ENCODE data around the gene NPPB.

The NPPB gene

DNA sequence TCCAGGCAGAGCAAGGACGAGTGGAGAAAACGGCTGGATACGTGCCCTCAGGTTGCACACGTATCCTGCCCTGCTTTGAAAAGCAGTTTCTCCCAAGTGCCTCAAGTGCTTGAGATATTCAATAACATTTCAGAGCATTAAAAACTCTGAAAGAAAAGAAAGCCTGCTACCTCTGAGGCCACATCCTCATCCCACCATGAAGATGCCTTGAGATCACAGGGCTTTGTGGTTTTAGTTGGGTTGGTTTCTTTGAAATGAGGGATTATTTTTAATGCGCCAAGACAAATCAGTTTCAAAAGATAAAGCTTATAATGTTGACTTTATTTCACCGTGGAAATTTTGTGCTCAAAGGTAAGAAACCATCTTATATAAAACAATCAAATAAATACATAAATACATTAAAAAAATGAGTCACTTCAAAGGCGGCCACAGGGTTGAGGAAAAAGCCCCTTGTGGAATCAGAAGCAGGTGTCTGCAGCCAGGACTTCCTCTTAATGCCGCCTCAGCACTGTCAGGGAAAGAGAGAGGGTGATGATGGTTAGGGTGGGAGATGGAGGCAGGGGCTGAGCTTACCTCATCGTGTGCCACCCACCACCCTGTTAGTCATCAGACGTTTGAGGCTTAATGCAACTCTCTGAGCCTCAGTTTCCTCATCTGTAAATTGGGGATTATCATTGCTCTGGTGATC lies 1.4 kb downstream of the NPPB start:
- DNase-seq (ENCODE audit: low read depth) = no peak

DNA sequence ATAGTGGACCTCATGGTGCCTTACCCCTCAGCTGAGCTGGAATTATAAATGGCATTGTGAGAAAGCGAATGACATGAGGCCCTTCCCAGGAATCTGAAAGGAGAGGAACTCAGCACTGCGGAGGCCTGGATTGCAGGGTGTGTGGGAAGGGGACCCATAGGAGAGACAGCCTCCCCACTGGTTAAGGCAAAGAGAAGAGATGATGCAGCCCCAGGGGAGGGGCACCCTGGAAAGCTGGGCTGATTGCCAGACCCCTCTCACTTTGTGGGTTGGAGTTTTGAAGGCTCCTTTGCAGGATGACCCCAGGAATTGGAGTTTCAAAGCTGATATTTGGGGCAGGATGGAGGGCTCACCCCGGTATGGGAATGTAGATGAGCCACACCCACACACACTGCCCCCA lies 2.0 kb downstream of the NPPB start:
- no peak for DNase-seq (ENCODE audit: low read depth)

DNA sequence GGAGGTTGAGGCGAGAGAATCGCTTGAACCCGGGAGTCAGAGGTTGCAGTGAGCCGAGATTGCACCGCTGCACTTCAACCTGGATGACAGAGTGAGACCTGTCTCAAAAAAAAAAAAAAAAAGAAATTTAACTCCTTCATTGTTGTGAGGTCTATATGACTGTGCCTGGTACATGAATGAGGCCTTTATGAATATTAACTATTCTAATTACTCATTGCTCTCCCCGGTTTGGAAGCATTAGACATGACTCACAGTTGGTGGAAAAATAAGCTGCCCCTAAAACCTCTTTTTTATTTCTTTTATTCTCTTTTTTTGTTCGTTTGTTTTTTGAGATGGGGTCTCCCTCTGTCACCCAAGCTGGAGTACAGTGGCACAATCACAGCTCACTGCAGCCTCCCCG lies 3.3 kb downstream of the NPPB start:
- no peak for DNase-seq (ENCODE audit: low read depth)

DNA sequence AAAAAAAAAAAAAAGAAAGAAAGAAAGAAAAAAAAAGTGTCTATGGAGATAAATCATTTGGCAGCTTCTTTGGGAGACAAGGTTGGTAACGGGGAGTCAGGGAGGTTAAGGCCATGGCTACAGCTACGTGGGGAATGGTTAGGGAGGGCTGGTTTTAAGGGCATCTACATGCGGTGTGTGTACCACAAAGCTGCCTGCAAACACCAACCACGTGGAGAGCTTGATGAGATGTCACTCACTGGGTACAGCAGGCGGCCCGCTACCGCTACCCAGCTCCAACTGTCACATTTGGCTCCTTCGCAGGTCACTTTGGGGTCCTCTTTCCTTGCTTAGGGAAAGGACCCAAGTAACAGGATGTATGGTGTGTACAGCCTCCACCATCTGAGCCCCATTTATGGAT lies 4.2 kb downstream of the NPPB start:
- no peak for DNase-seq (ENCODE audit: low read depth)

DNA sequence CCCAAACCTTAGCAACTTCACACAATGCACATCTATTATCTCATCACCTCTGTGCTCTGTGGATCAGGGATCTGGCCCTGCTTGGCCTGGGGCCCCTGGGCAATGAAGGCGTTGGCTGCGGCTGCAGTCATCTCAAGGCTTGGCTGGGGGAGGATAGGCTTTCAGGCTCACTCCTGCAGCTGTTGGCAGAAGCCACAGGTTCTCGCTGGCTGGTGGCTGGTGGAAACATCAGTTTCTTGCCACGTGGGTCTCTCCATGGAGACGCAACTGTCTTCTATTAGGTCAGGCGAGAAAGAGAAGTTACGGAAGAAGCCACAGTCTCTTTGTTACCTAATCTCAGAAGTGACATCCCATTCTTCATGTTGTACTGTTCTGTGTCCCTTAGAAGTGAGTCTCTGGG lies 7.6 kb downstream of the NPPB start:
- DNase-seq (ENCODE audit: low read depth) = no peak

DNA sequence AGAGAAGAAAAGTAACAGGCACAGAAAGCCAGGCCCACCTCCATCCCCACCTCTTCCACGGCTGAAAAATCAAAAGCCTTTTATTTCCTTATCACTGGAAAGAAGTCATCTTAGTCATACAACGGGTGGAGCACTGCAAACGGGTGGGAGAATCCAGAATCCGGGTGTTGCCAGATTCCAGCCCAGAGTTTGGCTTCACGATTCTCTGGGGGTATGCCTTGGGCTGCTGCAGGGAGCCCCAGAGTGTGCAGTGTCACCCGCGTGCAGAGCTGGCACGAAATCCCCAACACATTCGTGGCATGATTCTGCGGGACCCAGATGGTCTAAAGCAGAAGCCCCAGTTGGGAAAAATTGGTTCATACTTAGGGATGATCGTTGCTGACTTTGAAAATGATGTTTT lies 8.6 kb downstream of the NPPB start:
- DNase-seq (ENCODE audit: low read depth) = no peak

DNA sequence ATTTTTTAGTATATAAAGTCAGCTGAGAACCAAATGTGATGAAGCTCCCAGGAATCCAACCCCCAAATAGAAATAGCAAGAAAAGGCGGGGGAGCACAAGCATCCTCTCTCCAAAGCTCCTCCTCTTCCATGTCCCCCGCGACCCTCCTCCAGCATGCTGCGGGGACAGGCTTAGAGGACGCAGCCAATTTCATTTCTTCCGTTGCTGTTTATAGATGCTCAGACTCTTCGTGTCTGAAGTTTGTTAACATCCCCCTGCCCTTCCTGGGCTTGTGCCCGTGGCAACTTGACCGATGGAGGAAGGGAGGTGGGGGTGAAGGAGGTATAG lies 10.4 kb downstream of the NPPB start:
- DNase-seq (ENCODE audit: low read depth) = no peak

DNA sequence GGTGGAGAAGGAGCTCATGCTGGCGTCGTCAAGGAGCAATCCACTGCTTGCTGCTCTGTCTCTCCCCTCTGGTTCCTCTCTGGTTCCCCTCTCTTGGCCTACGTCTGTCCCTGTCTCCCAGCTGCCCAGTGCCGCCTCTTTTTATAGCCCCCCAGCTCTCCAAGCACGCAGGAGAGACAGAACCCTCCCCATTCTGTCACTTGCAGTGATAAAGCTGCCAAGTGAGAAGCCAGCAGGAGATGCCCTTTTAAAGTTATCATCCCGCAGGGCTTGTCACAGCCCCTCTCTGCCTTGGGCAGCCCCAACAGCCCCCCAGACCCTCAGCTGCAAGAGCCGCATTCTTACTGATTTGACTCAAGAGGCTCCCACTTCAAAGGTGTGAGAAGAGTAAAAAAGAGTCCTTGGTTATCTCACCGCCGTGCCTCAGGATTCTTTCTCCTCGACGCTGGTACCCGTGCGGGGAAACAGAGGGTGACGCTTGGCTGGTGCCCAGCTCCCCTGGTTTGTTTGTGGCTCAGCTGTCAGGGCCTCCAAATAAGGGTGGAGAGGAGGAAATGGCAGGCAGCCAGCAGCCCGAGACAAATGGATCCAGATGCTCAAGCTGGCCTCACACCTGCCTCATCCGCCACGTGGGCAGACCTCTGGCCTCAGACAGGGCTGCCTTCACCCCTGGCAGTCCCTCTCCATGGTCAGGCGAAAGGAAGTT lies 10.9 kb downstream of the NPPB start, which contains the start of gene NPPA:
TSS of gene NPPA (minus strand) at position 117 of the 706 bp plus-strand sequence. CDS start at position 18, 99 bp downstream.
- no peak for DNase-seq (ENCODE audit: low read depth)

DNA sequence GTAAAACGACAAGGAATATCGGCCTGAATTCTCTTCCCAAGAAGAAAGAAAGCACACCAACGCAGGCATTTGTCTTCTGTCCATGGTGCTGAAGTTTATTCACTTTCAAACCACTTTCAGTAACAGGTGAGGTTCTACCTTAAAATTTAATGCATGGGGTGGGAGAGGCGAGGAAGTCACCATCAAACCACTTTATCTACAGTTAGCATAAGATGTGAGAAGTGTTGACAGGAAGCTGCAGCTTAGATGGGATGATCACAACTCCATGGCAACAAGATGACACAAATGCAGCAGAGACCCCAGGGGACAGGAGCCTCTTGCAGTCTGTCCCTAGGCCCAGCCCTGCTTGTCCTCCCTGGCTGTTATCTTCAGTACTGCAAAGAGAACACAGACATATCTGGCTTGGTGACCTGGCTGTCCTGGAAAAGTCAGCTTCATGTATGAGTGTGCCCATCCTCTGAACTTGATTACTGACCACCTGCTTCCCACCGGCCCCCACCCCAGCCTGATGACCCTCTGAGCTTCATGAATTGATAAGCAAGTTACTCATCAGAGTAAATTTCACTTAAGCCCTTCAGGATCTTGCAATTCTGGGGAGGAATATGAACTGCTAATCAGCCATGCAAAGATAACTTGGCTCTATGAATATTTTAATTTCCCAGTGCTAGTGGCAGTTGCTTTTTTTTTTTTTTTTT lies 13.0 kb downstream of the NPPB start:
- no peak for DNase-seq (ENCODE audit: low read depth)

DNA sequence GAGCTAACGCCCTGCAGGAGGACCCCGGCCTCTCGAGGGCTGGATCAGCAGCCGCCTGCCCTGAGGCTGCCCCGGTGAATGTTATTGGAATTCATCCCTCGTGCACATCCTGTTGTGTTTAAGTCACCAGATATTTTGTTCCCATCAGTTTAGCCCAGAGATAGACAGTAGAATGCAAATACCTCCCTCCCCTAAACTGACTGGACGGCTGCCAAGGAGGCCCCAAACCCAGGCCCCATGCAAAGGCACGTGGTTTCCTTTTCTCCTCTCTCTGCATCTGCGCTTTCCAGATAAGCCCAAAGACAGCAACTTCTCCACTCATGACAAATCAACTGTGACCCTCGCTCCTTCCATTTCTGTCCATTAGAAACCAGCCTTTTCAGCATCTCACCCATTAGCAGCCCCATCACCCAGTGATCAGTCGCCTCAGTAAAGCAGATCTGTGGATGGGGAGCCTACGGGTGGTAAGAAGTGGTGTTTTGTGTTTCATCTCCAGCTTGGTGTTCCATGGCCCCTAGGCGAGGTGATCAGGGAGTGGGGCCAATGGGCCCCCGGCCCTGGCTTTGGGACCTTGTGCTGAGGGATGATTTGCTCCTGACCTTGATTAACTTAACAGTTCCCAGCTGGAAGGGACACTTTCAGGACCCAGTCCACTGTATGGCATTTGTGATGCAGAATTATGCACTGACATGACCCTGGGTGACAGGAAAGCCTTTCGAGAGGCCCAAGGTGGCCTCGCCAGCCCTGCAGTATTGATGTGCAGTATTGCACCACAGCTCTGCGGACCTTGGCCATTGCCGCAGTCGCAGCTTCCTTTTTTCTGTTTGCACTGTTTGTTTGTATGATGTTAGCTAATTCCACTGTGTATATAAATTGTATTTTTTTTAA lies 16.3 kb downstream of the NPPB start:
- no peak for DNase-seq (ENCODE audit: low read depth)

DNA sequence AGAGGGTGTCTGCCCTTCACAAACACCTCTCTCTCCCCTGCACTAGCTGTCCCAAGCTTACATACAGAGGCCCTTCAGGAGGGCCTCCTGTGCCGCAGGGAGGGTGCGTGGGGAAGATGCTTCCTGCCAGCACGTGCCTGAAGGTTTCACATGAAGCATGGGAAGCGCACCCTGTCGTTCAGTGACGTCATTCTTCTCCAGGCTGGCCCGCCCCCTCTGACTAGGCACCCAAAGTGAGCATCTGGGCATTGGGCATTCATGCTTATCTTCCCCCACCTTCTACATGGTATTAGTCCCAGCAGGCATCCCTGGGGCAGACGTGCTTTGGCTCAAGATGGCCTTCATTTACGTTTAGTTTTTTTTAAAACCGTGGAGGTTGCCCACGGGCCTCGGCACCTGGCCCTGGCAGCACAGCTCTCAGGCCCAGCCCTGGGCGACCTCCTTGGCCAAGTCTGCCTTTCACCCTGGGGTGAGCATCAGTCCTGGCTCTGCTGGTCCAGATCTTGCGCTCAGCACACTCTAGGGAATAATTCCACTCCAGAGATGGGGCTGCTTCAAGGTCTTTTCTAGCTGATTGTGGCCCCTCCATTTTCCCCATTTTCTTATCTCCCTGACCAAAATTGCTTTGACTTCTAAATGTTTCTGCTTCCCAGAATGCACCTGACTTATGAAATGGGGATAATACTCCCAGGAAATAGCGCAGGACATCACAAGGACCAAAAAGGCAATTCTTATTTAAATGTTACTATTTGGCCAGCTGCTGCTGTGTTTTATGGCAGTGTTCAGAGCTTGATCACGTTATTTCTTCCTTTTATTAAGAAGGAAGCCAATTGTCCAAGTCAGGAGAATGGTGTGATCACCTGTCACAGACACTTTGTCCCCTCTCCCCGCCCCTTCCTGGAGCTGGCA lies 17.2 kb downstream of the NPPB start:
- DNase-seq (ENCODE audit: low read depth) = no peak

DNA sequence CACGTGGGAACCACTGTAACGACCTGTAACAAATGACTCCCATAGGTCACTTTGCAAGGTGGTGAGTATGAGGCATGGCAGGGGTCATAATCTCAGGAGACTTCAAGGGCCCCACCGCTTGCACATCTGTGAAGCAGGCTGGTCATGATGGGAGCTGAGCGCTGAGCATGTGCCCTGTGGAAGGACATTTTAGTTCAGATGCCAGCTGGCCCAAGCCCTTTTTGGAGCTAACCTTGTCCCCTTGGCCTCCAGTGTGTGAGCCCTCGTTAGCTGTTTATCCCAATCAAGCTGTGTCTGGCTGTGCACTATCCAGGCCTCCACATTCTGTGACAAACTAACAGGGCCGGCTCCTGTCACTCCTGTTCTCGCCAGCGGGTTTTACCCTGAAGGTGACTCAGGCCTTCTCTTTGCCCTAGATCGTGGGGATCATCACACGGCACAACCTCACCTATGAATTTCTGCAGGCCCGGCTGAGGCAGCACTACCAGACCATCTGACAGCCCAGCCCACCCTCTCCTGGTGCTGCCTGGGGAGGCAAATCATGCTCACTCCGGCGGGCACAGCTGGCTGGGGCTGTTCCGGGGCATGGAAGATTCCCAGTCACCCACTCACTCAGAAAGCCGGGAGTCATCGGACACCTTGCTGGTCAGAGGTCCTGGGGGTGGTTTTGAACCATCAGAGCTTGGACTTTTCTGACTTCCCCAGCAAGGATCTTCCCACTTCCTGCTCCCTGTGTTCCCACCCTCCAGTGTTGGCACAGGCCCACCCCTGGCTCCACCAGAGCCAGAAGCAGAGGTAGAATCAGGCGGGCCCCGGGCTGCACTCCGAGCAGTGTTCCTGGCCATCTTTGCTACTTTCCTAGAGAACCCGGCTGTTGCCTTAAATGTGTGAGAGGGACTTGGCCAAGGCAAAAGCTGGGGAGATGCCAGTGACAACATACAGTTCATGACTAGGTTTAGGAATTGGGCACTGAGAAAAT lies 18.7 kb downstream of the NPPB start:
- DNase-seq (ENCODE audit: low read depth) = no peak

DNA sequence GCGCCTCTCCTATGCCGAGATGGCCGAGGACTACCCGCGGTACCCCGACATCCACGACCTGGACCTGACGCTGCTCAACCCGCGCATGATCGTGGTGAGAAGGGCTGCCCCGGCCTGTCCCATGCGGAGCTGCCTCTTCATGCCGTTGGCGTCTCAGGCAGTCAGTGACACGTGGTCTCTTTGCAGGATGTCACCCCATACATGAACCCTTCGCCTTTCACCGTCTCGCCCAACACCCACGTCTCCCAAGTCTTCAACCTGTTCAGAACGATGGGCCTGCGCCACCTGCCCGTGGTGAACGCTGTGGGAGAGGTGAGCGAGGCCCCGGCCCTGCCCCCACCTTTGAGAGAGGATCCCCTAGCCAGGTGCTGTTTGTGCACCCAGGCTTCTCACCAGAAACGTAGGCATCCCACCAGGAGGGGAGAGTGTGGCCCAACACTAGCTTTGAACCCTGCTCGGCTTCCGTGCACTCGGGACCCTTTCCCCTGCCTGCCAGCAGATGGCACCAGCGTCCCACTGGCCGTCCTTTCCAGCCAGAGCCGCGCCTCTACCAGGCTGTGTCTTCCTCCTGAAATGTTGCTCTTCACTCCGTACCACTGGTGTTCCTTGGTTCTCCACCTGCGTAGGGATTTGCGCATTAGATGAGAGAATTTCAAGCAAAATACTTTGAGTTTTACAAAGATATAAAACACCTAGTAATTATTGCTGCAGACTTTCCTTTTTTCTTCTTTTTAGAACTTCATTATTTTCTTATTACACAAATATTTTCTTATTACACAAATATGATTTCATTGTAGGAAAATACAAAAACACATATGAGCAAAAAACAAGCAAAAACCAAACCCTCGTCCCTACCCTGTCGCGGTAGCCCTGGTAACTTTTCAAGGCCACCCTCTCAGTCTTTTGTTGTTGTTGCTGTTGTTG lies 20.1 kb downstream of the NPPB start:
- peak; percentile 47 for DNase-seq (ENCODE audit: low read depth)

DNA sequence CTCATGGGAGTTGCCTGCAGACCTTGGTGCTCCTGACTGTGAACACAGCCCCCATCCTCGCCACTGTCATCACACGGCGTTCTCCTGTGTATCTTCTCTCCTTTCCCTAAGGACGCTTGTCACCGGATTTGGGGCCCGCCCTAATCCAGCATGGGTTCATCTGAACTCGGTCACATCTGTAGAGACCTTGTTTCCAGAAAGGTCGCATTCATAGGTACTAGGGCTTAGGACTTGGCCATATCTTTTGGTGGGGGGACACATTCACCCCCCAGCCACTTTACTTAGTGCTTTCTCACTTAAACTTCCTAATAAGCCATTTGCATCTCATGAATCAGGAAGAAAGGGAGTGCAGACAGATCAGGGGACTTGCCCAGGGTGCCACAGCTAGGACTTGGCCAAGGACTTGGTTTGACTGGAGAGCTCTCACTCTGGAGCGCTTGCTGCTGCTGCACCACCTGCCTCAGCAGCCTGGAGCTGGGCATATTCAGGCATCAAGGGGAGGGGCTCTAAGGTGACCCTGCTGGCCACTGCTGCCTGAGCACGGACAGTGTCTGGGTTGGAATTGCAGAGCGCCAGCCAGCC lies 20.9 kb downstream of the NPPB start:
- DNase-seq (ENCODE audit: low read depth) = no peak

DNA sequence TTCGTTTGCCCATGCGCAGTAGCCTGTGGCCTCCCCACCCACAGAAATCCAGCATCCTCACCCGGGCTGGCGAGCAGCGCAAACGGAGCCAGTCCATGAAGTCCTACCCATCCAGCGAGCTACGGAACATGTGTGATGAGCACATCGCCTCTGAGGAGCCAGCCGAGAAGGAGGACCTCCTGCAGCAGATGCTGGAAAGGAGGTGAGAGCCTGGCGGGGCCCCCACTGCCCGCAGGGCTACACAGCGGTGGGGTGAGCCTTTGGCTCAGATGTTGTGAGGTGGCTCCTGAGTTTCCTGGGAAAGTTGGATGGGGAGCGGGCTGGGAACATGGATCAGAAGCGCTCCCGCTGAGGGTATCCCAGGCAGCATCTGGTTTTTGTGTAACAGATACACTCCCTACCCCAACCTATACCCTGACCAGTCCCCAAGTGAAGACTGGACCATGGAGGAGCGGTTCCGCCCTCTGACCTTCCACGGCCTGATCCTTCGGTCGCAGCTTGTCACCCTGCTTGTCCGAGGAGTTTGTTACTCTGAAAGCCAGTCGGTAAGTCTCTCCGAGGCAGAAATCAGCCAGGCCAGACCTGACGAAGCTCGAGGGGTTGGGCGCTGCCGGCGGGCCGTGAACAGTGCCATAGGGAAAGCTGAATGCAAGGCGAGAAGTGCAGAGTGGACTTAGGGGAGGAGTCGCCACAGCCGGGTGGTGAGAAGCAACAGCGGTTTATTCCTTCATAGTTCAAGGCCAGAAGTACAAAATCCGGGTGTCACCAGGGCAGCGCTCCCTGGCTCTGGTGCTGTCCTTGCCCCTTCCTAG lies 21.6 kb downstream of the NPPB start:
- DNase-seq (ENCODE audit: low read depth) = no peak

DNA sequence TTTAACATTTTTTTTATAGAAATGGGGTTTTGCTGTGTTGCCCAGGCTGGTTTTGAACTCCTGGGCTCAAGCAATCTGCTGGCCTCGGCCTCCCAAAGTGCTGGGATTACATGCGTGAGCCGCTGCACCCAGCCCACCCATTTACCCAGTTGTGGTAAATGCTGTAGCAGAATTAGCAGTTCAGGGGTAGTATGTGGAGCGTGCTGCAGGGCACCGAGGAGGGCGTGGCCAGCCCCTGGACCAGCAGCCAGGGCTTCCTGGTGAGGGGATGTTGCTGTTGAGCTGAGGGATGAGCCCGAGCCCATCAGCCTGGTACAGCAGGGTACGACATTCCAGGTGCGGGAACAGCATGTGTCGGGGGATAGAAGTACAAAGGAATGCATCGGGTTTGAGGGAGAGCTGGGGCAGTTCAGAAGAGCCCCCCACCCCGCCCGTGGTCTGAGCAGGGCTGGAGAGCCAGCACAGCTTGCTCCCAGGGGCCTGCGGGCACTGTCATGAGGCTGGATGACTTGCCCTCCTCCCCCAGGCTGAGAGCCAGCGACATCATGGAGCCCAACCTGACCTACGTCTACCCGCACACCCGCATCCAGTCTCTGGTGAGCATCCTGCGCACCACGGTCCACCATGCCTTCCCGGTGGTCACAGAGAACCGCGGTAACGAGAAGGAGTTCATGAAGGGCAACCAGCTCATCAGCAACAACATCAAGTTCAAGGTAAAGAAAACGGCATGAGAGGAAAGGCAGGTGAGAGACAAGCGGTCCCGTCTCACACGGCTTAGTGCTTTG lies 23.1 kb downstream of the NPPB start:
- DNase-seq (ENCODE audit: low read depth) = no peak

DNA sequence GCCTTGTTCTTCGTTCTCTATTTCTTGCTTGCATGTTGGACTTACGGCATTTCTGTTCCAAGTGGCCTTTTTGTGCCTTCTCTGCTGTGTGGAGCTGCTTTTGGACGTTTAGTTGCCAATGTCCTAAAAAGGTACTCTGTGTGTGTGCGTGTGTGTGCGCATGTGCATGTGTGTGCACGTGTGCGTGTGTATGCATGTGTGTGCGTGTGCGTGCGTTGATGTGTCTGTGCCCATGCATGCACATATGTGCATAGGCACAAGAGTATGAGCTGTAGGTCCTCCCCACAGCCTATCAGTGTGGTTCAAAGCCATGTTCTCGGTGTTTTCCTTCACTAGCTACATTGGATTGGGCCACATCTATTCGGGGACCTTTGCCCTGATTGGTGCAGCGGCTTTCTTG lies 24.8 kb downstream of the NPPB start:
- no peak for DNase-seq (ENCODE audit: low read depth)
